GM19372 (cell line): ENCODE measurements around the gene STEAP1B.
A peak's percentile ranks its signal among the peaks of the same experiment; 100 is the strongest.
"Not testable (repeated sequence)": the region's sequence is repeated elsewhere in the genome, so short reads cannot be mapped to it uniquely, and the experiment has no call there.

ENCODE experiments used
- ATAC-seq: cut with Tn5 transposase; IDR thresholded peaks from one replicate; pipeline ENCODE4 v1.9.1; 2021; ENCODE audit warnings: mild to moderate bottlenecking, low read depth, moderate library complexity; ENCODE audit not compliant: unreplicated experiment

The STEAP1B gene

GRCh38 chr7:22460363-22460988 lies 39.5 kb downstream of the STEAP1B start:
- ATAC-seq: no peak

GRCh38 chr7:22457471-22457870 lies 42.5 kb downstream of the STEAP1B start:
- no peak for ATAC-seq

GRCh38 chr7:22454446-22454845 lies 45.5 kb downstream of the STEAP1B start:
- ATAC-seq: no peak

GRCh38 chr7:22452960-22453558 lies 46.9 kb downstream of the STEAP1B start:
- no peak for ATAC-seq

GRCh38 chr7:22452142-22452959 lies 47.6 kb downstream of the STEAP1B start:
- no peak for ATAC-seq

- ATAC-seq: not testable (repeated sequence)
Observed at GRCh38 chr7:22450013-22450412, 50.0 kb downstream of the STEAP1B start.

- ATAC-seq: peak; percentile 75
Observed at GRCh38 chr7:22447762-22448161, 52.2 kb downstream of the STEAP1B start.

- ATAC-seq: no peak
Observed at GRCh38 chr7:22447008-22447407, 53.0 kb downstream of the STEAP1B start.

GRCh38 chr7:22445853-22446252 lies 54.1 kb downstream of the STEAP1B start:
- ATAC-seq: no peak

GRCh38 chr7:22445140-22445743 lies 54.7 kb downstream of the STEAP1B start:
- ATAC-seq: no peak

GRCh38 chr7:22444181-22444971 lies 55.6 kb downstream of the STEAP1B start:
- no peak for ATAC-seq

- no peak for ATAC-seq
Observed at GRCh38 chr7:22443370-22444180, 56.4 kb downstream of the STEAP1B start.

GRCh38 chr7:22442882-22443369 lies 57.1 kb downstream of the STEAP1B start:
- no peak for ATAC-seq

GRCh38 chr7:22442187-22442881 lies 57.7 kb downstream of the STEAP1B start:
- no peak for ATAC-seq

- no peak for ATAC-seq
Observed at GRCh38 chr7:22441157-22441556, 58.8 kb downstream of the STEAP1B start.

- no peak for ATAC-seq
Observed at GRCh38 chr7:22438994-22439393, 61.0 kb downstream of the STEAP1B start.

GRCh38 chr7:22436552-22436951 lies 63.4 kb downstream of the STEAP1B start:
- not testable (repeated sequence) for ATAC-seq

GRCh38 chr7:22435720-22436119 lies 64.3 kb downstream of the STEAP1B start:
- ATAC-seq: peak; percentile 10

- ATAC-seq: peak; percentile 79
Observed at GRCh38 chr7:22435105-22435504, 64.9 kb downstream of the STEAP1B start.
